Activated CD4-positive, alpha-beta T cell treated with anti-CD3 and anti-CD28 coated beads, Interleukin-10, Interleukin-2, amounts not matched to agents 100 ng/mL and 50 ng/mL, durations not matched to agents 16 hours and 8 hours (primary cell): ENCODE results near the gene CCDC185.
"Not testable (repeated sequence)": the region's sequence is repeated elsewhere in the genome, so short reads cannot be mapped to it uniquely, and the experiment has no call there.

ENCODE experiments used
- DNase-seq: peaks from one replicate; pipeline ENCODE4 v3.0.0-alpha.2; 2020

CCDC185 gene

DNA sequence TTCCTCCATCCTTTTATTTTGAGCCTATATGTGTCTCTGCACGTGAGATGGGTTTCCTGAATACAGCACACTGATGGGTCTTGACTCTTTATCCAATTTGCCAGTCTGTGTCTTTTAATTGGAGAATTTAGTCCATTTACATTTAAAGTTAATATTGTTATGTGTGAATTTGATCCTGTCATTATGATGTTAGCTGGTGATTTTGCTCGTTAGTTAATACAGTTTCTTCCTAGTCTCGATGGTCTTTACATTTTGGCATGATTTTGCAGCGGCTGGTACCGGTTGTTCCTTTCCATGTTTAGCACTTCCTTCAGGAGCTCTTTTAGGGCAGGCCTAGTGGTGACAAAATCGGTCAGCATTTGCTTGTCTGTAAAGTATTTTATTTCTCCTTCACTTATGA is 6.2 kb downstream of the CCDC185 start:
- not testable (repeated sequence) for DNase-seq

GRCh38 chr1:223401873-223402789 is 8.9 kb downstream of the CCDC185 start:
- DNase-seq: no peak

- no peak for DNase-seq
Observed at GRCh38 chr1:223402790-223403142, 9.6 kb downstream of the CCDC185 start.

DNA sequence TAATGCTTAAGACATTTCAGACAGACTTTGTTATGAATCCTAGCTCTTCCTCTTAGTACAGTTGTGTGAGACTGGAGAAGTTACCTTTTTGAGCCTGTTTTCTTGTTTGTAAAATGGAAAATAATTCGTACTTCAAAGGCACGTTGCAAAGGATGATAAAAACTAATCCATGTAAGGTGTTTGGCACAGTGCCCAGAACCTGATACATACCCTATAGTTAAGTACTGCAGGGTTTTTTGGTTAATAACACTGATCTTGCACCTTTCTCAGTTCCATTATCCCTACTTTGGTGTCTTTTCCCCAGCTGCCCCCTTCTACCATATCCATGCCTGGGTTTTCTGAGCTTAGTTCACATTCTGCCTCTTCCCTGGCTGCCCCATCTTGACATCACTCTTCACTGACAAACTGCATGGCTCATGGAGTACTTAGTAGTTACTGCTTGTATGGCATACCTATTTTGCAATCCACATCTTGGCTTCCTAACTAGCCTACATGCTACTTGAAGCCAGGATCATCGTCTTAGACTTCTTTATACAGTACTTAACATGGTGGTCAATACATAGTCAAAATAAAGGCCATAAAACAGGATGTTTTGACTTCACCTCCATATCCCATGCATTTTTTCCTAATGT is 10.1 kb downstream of the CCDC185 start:
- DNase-seq: no peak

DNA sequence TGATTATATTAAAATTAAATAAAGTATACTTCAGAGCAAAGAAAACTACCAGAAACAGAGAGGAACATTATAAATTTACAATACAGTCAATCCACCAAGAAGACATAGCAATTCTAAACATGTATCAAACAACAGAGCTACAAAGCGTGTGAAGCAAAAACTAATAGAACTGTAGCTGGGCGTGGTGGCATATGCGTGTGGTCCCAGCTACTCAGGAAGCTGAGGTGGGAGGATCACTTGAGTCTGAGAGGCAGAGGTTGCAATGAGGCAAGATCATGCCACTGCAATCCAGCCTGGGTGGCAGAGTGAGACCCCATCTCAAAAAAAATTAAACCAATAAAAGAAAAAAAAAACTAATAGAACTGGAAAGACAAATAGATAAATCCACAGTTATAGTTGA is 12.3 kb downstream of the CCDC185 start:
- no peak for DNase-seq

DNA sequence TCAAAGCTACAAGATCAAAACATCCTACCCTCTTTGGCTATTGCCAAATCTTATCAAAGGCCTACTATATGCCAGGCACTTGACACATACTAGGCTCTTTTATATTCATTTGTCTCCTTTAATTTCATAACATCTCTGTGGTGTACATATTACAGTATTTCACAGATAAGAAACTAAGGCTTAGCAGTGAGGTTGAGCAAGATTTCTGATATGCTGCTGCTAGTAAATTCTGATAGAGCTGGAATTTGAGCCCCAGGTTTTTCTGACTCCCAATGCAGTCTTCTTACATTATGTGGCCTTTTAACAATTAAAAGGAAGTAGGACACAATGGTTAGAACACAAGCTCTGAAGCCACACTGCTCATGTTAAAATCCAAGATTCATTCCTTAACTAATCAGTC is 16.8 kb downstream of the CCDC185 start:
- DNase-seq: no peak

- DNase-seq: no peak
Observed at GRCh38 chr1:223411309-223411708, 18.1 kb downstream of the CCDC185 start.

DNA sequence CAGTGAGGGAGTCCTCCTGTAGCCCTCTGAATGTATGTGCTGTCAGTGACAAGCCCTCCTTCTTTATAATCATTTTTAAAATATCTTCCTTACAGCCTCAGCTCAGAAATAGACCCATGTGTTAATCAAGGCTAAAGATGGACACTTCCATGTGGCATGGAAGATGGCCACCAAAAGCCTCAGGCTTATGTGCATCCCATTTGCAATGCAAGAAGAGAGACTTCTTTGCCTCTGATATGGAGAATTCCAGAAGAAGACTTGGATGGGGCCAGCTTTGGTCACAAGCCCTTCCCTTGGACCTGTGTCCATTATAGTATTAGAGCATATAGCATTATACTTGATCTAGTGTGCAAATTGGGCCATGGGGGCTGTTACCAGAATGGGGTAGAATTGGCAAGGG is 18.5 kb downstream of the CCDC185 start:
- DNase-seq: no peak

DNA sequence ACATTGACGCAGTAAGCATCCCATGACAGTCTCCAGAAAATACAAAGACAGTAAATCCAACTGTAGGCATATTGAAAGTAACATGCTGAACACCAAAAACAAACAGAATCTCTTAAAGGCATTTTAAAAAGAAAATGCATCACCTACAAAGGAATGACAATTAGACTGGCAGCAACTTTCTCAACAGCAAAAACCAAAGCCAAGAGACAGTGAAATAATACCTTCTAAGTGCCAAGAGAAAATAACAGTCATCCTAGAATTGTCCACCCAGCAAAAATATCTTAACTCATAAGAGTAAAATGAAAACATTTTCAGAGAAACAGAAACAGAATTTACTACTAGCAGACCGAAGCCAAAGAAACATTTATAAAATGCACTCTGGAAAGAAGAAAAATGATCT is 20.0 kb downstream of the CCDC185 start:
- DNase-seq: no peak

GRCh38 chr1:223417444-223417843 is 24.2 kb downstream of the CCDC185 start:
- no peak for DNase-seq

DNA sequence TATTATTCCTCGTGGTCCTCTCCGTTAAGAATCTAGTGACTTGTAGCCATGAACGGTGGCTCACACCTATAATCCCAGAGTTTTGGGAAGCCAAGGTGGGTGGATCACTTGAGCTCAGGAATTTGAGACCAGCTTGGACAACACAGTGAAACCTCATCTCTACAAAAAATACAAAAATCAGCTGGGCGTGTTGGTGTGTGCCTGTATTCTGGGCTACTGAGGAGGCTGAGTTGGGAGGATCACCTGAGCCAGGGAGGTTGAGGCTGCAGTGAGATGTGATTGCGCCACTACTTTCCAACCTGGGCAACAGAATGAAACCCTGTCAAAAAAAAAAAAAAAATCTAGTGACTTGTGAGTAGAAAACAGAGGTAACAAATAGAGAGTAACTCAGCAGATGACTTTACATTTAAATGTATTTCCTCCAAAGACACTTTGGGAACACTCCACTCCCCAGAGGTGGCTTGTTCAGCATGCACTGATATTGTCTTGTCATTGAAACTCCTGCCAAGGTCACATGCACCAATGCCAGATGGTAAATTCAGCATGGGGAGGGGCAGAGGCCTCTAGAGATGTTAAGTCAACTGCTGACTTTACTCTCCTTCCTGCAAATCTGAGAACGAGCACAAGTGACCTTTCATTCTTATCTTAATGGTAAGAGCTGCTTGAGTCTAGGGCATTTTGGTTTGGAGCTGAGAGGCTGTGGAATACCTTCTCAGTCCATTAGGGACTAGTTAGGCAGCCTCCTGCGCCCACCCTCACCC is 24.9 kb downstream of the CCDC185 start:
- no peak for DNase-seq

DNA sequence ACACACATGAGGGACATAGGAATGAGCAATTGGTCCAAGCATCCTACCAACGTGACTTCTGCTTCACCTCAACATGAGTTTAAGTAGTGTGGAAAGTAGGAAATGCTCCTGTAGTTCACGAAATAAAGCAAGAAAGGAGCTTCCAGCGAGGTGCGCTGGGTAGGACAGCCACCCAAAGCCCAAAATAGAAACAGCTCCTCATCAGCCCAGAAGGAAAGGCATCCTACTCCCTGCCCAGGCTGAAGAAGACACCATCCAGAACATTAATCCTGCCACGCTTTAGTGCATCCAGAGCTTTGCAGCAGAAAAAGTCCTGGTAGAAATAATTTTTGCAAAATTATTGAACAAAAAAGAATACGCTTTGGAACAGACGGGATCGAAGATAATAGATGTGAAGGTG is 25.9 kb downstream of the CCDC185 start:
- no peak for DNase-seq

DNA sequence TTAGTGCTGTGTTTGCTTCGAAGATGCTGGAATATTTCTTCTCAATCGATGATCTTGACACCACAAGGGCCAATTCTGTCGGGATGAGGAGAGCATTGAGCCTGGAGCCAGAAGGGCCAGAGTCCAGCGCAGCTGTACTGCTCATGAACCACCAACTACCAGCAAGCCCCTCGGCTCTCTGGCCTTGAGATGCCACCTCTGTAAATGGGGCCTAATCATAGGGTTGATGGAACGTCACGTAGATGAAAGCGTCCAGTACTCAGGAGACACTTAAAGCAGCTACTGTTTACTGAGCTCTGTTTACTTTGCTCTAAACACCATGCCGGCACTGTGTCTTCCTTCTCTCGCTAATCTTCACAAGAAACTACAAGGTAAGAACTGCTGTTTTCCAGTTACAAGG is 26.3 kb downstream of the CCDC185 start:
- no peak for DNase-seq

- DNase-seq: no peak
Observed at GRCh38 chr1:223421025-223421424, 27.8 kb downstream of the CCDC185 start.

DNA sequence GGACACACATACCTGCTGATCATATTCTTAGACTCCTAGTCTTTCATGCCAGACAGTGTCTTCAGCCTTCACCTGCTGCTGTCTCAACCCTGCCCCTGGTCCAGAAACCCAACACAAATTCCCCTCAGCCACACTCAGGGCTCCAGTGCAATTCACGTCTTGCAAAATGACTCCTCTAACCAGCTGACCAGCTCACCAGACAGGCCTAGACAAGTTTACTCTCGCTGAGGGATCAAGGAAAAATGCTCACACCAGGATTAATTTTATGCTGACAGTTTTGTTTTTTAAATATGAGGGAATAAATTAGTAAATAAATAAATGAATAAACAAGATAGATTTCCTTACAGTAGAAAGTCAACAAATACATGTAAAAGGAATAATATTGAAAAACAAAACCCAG is 28.5 kb downstream of the CCDC185 start:
- DNase-seq: no peak

GRCh38 chr1:223422911-223423310 is 29.7 kb downstream of the CCDC185 start:
- no peak for DNase-seq

DNA sequence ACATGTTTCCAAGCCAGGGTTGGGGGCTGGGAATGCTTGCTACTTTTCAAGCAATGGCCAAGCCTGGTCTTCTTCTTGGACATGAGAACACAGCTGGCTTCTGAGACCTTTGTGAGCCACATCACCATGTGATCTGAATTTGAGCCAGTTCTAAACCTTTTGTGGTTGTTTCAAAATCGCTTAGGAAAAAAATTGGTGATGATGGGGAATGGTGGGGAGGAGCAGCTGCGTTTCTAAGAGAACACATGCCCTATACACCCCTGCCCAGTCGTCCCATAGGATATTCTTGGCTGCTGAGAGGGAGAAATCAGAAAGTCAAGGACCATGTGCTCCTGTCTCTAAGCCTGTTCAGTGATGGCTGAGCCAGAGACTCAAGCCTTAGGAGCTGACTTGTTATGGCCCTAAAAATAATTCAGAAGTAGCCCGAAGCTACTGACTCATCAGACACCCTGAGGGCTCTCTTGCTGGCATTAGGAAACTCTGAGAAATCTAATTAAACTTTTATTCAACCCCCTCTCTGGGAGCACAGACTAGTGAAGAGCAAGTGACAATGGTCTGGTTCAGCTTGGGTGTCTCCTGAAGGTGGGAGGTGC is 30.5 kb downstream of the CCDC185 start:
- DNase-seq: no peak

- DNase-seq: no peak
Observed at GRCh38 chr1:223425550-223425949, 32.3 kb downstream of the CCDC185 start.

GRCh38 chr1:223426936-223427335 is 33.7 kb downstream of the CCDC185 start:
- no peak for DNase-seq

DNA sequence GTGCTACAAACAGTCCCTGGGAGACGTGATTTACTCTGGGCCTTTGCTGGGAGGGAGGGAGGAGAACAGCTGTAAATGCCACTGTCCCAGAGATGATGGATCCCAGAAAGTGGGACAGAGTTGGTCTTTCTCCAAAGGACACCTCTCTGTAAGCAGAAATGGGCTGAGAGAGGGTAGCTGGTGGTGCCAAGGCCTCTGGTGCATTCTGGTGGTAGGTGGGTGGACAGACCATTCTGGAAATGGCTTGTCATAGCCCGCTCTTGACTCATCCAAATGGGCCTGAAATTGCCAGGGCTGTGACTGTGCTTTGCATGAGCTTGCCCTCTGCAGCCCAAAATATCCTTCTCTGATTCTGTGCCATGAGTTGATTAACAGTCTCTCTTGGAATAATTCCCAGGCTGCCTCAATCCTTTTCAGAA is 36.1 kb downstream of the CCDC185 start:
- no peak for DNase-seq

DNA sequence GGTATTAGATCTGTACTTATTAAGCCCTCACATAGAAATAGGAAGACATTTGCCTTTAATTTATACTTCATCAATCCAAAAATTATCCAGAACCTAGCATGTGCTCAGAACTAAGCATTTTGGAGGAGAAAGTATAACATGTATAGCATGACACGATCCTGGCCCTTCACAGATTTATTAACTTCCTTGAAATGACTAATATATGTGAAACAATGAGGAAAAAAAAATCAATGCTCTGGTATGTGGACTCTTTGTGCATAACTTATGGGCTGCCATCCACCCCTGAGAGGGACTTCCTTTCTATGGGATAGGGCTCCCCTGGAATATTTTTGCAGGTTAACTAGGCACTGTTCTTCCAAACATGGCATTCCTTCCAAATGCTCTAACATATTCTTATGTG is 36.6 kb downstream of the CCDC185 start:
- DNase-seq: no peak

DNA sequence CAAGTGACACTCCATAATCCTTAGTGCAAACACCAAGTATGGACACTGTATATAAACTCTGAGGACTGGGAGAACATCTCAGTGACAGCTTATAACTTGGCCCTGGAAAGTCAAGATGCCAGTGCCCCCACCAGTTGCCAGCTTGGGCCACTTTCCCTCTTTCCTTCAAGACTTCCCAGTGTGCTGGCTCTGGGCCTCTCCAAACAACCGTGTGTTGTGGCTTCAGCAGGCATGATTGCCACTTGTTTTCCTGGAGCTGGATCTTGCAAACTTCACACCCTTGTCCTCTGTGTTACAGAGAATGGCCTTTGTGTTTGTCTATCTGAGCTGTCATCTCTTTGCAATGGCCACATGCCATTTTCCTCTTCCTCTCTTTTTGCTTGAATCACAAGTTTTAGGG is 37.0 kb downstream of the CCDC185 start:
- no peak for DNase-seq

DNA sequence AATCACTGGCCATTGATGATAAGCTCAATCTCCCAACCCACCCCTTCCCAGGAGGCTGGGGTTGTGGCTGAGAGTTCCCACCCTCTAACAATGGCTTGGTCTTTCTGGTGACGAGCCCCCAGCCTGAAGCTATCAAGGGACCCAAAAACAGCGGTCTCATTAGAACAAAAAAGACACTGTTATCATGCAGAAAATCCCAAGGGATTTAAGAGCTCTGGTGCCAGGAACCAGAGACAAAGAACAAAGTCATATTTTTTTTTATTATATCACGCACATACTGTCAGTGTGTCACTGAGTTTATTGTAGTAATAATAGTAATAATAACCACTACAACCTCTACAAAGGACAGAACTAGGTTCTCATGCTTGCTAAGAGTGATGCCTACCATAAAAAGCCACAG is 43.9 kb downstream of the CCDC185 start:
- no peak for DNase-seq
